ENCODE measurements around the gene ANKRD33B. TPM values are rescaled to one million over a fixed set of nuclear protein-coding genes. Genes with fewer than 3 reads are reported as not detected.
A peak's percentile ranks its signal among the peaks of the same experiment; 100 is the strongest.

Gene ANKRD33B
- total RNA-seq, 1 experiment from 2014 or later: 25.3 TPM

DNA sequence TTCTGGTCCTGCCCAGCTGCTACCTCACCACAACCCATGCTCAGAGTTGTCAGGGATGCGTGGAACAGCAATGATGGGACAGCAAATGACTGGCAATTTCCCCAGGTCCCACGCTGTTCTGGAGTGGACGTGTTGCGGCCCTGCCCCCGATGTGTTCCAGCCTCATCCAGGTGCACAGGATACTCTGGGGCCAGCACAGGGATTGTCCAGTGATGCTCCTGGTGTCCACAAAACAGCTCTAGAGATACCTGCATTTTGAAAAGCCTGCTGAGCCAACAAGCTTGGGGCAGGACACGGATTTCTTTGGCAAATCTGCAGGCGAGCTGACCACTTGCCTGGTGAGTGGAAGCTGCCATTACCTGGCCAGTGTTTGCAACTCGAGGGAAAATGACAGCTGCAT is 88.7 kb downstream of the ANKRD33B start:
- Histone ChIP-seq H3K27me3 (replicated peaks; ENCODE audit: control insufficient read depth, insufficient read depth, low read length) (no peaks in the 10 kb centered on the region), H3K9me3 (no peaks in the 10 kb centered on the region), H3K36me3 (ENCODE audit: control insufficient read depth, insufficient read depth, low read length) (no peaks in the 10 kb centered on the region), H3K4me3 (ENCODE audit: low read depth, low read length) (no peak overlapping the region), H3K4me1 (no peaks in the 10 kb centered on the region)
- intact Hi-C loops (cut with micrococcal nuclease; ENCODE audit: unreplicated experiment): no loop called here
- DNase-seq: peak in 1 of 2 experiments; percentile 21
- Mint-ChIP-seq H3K4me1 (ENCODE audit: low read depth, unreplicated experiment) (no peaks in the 10 kb centered on the region), H3K9me3 (ENCODE audit: unreplicated experiment) (no peaks in the 10 kb centered on the region), H3K27ac (ENCODE audit: unreplicated experiment) (no peak overlapping the region), H3K27me3 (ENCODE audit: insufficient read depth, unreplicated experiment) (no peaks in the 10 kb centered on the region), H3K36me3 (ENCODE audit: insufficient read depth, unreplicated experiment) (peaks cover 22% of the 10 kb centered on the region), H3K4me3 (ENCODE audit: unreplicated experiment) (no peak overlapping the region)
- BruUV-seq (replicated peaks): no TSS peak
- TF ChIP-seq, protein P1, sequence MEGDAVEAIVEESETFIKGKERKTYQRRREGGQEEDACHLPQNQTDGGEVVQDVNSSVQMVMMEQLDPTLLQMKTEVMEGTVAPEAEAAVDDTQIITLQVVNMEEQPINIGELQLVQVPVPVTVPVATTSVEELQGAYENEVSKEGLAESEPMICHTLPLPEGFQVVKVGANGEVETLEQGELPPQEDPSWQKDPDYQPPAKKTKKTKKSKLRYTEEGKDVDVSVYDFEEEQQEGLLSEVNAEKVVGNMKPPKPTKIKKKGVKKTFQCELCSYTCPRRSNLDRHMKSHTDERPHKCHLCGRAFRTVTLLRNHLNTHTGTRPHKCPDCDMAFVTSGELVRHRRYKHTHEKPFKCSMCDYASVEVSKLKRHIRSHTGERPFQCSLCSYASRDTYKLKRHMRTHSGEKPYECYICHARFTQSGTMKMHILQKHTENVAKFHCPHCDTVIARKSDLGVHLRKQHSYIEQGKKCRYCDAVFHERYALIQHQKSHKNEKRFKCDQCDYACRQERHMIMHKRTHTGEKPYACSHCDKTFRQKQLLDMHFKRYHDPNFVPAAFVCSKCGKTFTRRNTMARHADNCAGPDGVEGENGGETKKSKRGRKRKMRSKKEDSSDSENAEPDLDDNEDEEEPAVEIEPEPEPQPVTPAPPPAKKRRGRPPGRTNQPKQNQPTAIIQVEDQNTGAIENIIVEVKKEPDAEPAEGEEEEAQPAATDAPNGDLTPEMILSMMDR (IDR thresholded peaks at IDR 0.05; ENCODE audit: insufficient read depth in 1 of 2, low read depth in 1 of 2, low read length in 1 of 2, severe bottlenecking in 1 of 2, unreplicated experiment in 1 of 2): no peak
- ChIA-PET CTCF (no interaction called here), POLR2A (no interaction called here)

DNA sequence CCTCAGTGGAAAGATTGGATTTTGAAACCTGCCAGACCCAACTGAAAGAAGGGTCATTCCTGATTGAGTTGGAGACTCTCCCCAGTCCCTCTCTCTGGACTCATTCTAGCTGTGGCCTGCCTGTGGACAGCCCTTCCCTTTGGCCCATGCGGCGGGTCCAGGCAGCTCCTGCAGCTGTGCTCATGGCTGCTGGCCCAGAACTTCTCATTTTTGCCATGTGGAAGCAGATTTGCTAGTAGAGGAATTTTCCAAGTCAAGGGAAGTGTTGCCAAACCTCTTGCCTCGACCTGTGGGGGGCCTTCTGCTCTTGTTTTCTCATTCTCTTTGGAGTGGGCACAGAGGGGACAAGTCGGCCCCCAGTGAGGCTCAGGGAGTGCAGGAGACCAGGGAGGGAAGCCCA is 89.2 kb downstream of the ANKRD33B start:
- Histone ChIP-seq H3K36me3 (ENCODE audit: control insufficient read depth, insufficient read depth, low read length) (no peaks in the 10 kb centered on the region), H3K27me3 (replicated peaks; ENCODE audit: control insufficient read depth, insufficient read depth, low read length) (no peaks in the 10 kb centered on the region), H3K4me1 (no peaks in the 10 kb centered on the region), H3K9me3 (no peaks in the 10 kb centered on the region), H3K4me3 (ENCODE audit: low read depth, low read length) (no peak overlapping the region)
- ChIA-PET CTCF (no interaction called here), POLR2A (no interaction called here)
- H3K36me3 Mint-ChIP-seq (ENCODE audit: insufficient read depth, unreplicated experiment): peaks cover 22% of the 10 kb centered on the region
- TF ChIP-seq, protein P1 (IDR thresholded peaks at IDR 0.05; ENCODE audit: insufficient read depth in 1 of 2, low read depth in 1 of 2, low read length in 1 of 2, severe bottlenecking in 1 of 2, unreplicated experiment in 1 of 2): no peak
- no peak overlapping the region for H3K4me3 Mint-ChIP-seq (ENCODE audit: unreplicated experiment)
- intact Hi-C loops (cut with micrococcal nuclease; ENCODE audit: unreplicated experiment): no loop called here
- DNase-seq: peak in 1 of 2 experiments; percentile 14
- BruUV-seq (replicated peaks): no TSS peak
- H3K27me3 Mint-ChIP-seq (ENCODE audit: insufficient read depth, unreplicated experiment): no peaks in the 10 kb centered on the region
- H3K9me3 Mint-ChIP-seq (ENCODE audit: unreplicated experiment): no peaks in the 10 kb centered on the region
- no peak overlapping the region for H3K27ac Mint-ChIP-seq (ENCODE audit: unreplicated experiment)
- H3K4me1 Mint-ChIP-seq (ENCODE audit: low read depth, unreplicated experiment): no peaks in the 10 kb centered on the region

DNA sequence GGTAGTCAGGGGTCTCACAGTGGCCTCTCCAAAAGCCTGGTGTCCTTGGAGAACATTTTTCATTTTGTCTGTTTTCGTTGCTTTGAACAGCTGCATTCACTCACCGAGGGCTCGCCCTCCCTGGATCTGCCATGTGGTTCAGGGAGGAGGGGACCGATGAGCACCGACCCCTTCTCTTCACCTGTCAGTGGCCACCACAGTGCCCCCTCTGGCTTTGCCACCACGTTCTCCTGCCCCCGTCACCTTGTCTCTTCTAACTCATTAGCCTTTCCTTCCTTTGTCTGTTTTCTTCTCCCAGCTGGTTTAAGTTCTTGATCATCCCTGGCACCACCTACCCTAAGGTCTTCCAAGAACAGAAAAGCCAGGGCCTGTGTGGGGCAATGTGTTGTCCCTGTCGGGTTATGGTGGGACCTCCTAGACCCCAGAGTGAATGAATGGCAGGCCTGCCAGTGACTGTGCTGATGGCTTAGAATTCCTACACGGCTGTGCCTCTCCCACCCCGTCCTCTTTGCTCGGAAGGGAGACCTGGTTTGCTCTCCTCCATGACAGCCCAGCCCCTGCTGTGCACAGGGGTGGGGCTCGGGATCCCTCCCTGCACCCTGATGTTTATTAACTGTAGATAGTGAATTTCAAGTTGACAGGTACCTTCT is 90.0 kb downstream of the ANKRD33B start:
- Mint-ChIP-seq H3K36me3 (ENCODE audit: insufficient read depth, unreplicated experiment) (peaks cover 22% of the 10 kb centered on the region), H3K27ac (ENCODE audit: unreplicated experiment) (no peak overlapping the region), H3K4me3 (ENCODE audit: unreplicated experiment) (no peak overlapping the region), H3K4me1 (ENCODE audit: low read depth, unreplicated experiment) (no peaks in the 10 kb centered on the region), H3K9me3 (ENCODE audit: unreplicated experiment) (no peaks in the 10 kb centered on the region), H3K27me3 (ENCODE audit: insufficient read depth, unreplicated experiment) (no peaks in the 10 kb centered on the region)
- TF ChIP-seq, protein P1 (IDR thresholded peaks at IDR 0.05; ENCODE audit: insufficient read depth in 1 of 2, low read depth in 1 of 2, low read length in 1 of 2, severe bottlenecking in 1 of 2, unreplicated experiment in 1 of 2): no peak
- Histone ChIP-seq H3K36me3 (ENCODE audit: control insufficient read depth, insufficient read depth, low read length) (no peaks in the 10 kb centered on the region), H3K27me3 (replicated peaks; ENCODE audit: control insufficient read depth, insufficient read depth, low read length) (no peaks in the 10 kb centered on the region), H3K4me3 (ENCODE audit: low read depth, low read length) (no peak overlapping the region), H3K9me3 (no peaks in the 10 kb centered on the region), H3K4me1 (no peaks in the 10 kb centered on the region)
- POLR2A ChIA-PET: no interaction called here
- peak in 1 of 2 experiments; percentile 7 for DNase-seq
- BruUV-seq (replicated peaks): no TSS peak
- intact Hi-C loops (cut with micrococcal nuclease; ENCODE audit: unreplicated experiment): no loop called here
- CTCF ChIA-PET: no interaction called here
